ENCODE results near the gene FNBP1. TPM values are rescaled to one million over a fixed set of nuclear protein-coding genes. Genes with fewer than 3 reads are reported as not detected.

FNBP1 gene
- total RNA-seq, 1 donor = 67.9 TPM

- no peak for DNase-seq (ENCODE audit: low read depth in 2 of 3, low spot score in 2 of 3)
These were observed 203.5 kb downstream of the FNBP1 start for GRCh38 chr9:129839324-129840023.

GRCh38 chr9:129838707-129839259, 204.2 kb downstream of the FNBP1 start:
- no peak for DNase-seq (ENCODE audit: low read depth in 2 of 3, low spot score in 2 of 3)

Small RNAs within 50 kb of the gene (small RNA-seq; reads per million reads assigned to genes)
- 2.5 reads per million, percentile 74 among the genes with 10 or more reads in this experiment for gene MIR6855

Other genes starting within 250 kb of the FNBP1 start
- gene TOR1B, start 240.0 kb downstream of the FNBP1 start, total RNA-seq = 20.2 TPM
- 28.5 TPM for gene TOR1A, start 219.1 kb downstream of the FNBP1 start, total RNA-seq
- 19.4 TPM for gene C9orf78, start 207.9 kb downstream of the FNBP1 start, total RNA-seq
- gene USP20, start 207.7 kb downstream of the FNBP1 start, total RNA-seq = 41.7 TPM
- gene GPR107, start 10.7 kb upstream of the FNBP1 start, total RNA-seq = 15.6 TPM
- gene NCS1, start 129.2 kb upstream of the FNBP1 start, total RNA-seq = 0.27 TPM
- under 0.01 TPM for gene HMCN2, start 222.6 kb upstream of the FNBP1 start, total RNA-seq

Measured in hematopoietic multipotent progenitor cell (in vitro differentiated cells).